NCI-H510A (cell line): ENCODE results near the gene CASR.

Experiments used
- DNase-seq: peaks from one replicate; lab custom pipeline; 2025; lab: John Stamatoyannopoulos, UW

CASR gene

GRCh38 chr3:122305818-122306621 is 122.6 kb downstream of the CASR start:
- no peak for DNase-seq

- DNase-seq = no peak
Measured at GRCh38 chr3:122306622-122306953, 123.1 kb downstream of the CASR start.

- DNase-seq = no peak
Measured at GRCh38 chr3:122307094-122307687, 123.7 kb downstream of the CASR start.

GRCh38 chr3:122307976-122308375 is 124.5 kb downstream of the CASR start:
- DNase-seq = no peak

GRCh38 chr3:122310361-122310760 is 126.9 kb downstream of the CASR start:
- peak; percentile 1 for DNase-seq

- no peak for DNase-seq
Measured at GRCh38 chr3:122312826-122313225, 129.4 kb downstream of the CASR start.

- no peak for DNase-seq
Measured at GRCh38 chr3:122313281-122313680, 129.8 kb downstream of the CASR start.

GRCh38 chr3:122314228-122314876 is 130.9 kb downstream of the CASR start:
- no peak for DNase-seq

GRCh38 chr3:122315619-122316018 is 132.2 kb downstream of the CASR start:
- no peak for DNase-seq

GRCh38 chr3:122316368-122316767 is 132.9 kb downstream of the CASR start:
- no peak for DNase-seq

GRCh38 chr3:122318620-122319019 is 135.2 kb downstream of the CASR start:
- no peak for DNase-seq

GRCh38 chr3:122322095-122323075 is 138.9 kb downstream of the CASR start:
- DNase-seq = no peak

- DNase-seq = no peak
Measured at GRCh38 chr3:122324871-122325323, 141.4 kb downstream of the CASR start, which contains the start of gene CSTA. CSTA (plus strand) TSS chr3:122325248; CDS start chr3:122325293, 45 bp downstream.

GRCh38 chr3:122325769-122326168 is 142.3 kb downstream of the CASR start:
- no peak for DNase-seq

- no peak for DNase-seq
Measured at GRCh38 chr3:122331886-122332285, 148.4 kb downstream of the CASR start.

GRCh38 chr3:122332551-122332950 is 149.1 kb downstream of the CASR start:
- no peak for DNase-seq
